IPS DF 4.7 (cell line): ENCODE measurements around the gene LANCL2.

Experiments used
- DNase-seq: peaks from one replicate; pipeline ENCODE4 v3.0.0-alpha.2; 2013; ENCODE audit warnings: low spot score; ENCODE audit errors: extremely low read depth

The LANCL2 gene

DNA sequence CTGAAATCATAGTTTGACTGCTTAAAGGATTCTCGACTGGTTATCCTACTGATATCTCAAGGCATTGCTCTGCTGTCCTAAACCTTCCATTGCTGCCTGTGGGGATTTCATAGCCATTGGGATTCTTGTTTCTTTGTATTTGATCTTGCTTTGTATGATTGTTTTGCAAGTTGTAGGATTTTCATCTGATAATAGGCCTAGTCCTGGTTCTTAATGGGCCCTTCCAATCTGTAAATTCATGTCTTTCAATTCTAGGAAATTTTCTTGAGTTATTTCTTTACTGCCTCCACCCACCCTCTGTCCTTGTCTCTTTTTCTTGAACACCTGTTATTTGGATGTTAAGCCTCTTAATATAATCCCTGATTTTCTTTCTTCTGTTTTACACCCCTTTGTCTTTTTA, 72.2 kb downstream of the LANCL2 start:
- no peak for DNase-seq

DNA sequence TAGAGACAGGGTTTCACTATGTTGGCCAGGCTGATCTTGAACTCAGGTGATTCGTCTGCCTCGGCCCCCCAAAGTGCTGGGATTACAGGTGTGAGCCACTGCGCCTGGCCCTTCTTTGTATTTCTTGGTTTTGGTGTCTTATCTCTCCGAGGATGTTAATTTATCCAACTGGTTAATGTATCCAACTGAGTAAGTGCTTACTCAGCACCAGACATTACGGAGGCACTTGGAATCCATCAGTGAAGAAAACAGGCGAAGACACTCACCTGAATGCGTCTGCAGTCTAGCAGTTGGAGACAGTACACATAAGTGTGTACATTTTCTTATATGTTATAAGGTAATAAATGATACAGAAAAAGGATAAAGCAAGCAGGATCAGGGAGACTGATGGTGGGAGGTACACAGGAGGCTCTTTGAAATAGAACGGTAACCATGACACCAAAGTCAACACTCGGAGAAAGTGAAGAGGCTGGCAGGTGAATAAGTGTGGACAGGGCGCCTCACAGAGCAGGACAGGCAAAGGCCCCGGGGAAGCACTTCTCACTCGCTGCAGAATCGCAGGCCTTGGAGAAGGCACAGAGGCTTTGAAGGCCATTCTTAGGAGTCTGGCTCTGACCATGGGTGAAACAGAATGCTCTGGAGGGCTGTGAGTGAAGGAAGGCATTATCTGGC, 73.1 kb downstream of the LANCL2 start:
- no peak for DNase-seq

DNA sequence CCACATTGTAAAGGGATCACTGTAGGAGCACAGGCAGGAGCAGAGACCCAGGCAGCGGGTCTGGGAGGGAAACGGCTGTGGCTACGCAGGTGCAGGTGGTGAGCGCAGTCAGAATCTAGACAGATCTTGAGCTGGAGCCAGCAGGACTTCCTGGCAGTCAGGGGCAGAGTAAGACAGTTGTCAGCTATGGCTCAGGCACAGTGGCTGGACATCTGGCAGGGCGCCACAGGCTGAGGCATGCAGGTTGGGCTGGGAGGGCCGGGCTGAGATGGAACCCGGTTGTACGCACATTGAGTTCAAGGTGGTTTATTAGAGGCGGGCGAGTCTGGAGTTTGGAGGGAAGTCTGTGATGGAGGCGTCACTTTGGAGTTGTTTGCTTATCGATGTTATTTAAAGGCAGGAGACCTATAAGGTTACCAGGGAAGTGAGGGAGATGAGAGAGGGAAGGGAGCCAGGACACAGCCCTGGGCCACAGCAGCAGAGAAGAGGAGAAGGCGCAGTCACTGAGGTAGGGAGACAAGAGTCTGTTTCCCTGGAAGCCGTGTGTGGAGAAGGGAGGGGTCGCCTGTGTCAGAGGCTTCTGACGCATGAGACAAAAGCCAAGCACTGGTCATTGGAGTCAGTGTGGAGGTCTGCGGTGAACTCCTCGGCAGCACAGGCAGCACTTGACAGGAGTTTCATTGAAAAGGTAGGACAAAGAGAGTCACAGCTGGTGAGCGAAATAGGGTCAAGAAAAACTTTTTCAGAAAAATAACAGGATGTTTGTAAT, 73.8 kb downstream of the LANCL2 start:
- no peak for DNase-seq

DNA sequence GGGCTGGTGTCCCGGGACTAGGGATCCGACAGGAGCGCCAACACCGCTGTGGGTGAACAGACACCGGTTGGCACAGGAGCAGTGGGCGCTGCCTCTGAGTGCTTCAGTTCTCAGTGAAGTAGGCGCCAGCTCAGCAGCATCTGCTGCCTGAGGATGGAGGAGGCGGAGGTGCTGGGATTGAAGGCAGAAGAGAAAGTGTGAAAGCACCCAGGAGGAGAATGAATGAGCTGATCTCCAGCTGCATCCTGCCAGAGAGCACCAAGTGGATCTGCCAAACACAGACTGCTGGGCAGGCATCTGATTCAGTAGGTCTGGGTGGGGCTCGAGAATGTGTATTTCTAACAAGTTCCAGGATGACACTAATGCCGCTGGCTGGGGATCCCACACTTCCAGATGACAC, 74.5 kb downstream of the LANCL2 start:
- DNase-seq = no peak

DNA sequence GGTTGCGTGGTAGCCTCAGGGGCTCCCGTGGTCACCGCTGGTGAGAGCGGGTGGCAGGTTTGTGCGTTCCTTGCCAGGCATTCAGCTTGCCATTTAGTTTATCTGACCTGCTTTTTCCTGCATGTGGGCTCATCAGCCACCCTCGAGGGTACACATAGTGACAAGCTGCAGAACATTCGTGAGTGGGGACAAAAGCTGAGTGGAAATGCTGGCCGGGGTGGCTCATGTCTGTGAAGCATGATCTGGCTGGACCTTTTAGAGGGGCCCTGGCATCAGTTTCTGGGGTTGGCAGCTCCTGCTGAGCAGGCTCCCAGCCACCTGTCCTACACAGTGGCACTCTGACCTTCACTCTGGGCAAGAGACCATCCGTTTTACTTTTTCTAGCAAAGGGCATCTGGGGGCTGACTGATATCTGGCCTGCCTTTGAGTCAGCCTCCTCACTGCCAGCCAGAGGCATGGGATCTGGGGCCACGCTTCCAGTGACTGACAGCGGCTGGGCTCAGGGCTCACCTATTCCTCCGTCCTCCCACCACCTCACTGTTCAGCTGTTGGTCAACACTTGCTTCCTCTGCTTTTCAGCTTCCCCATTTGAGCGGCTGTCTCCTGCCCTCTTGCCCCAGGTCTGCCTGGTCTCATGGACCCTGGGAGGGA, 75.0 kb downstream of the LANCL2 start:
- DNase-seq = no peak

DNA sequence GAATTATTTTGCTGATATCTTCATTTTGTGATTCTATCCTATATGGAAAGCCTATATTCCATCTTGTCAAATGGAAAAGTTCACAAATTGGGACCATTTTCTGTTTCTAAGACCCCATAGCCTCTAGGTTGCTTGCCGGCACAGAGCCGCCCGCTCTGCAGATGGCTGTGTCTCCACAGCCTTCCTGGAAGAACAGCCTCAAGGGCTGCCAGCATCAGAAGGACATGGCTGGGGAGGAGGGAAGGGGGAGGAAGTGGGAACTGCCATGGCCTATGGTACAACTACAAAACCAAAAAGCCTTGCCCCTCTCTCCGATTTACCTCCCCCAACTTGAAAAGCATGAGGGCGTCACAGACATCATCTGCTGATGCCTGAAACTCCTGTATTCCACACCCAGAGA, 75.9 kb downstream of the LANCL2 start:
- no peak for DNase-seq

DNA sequence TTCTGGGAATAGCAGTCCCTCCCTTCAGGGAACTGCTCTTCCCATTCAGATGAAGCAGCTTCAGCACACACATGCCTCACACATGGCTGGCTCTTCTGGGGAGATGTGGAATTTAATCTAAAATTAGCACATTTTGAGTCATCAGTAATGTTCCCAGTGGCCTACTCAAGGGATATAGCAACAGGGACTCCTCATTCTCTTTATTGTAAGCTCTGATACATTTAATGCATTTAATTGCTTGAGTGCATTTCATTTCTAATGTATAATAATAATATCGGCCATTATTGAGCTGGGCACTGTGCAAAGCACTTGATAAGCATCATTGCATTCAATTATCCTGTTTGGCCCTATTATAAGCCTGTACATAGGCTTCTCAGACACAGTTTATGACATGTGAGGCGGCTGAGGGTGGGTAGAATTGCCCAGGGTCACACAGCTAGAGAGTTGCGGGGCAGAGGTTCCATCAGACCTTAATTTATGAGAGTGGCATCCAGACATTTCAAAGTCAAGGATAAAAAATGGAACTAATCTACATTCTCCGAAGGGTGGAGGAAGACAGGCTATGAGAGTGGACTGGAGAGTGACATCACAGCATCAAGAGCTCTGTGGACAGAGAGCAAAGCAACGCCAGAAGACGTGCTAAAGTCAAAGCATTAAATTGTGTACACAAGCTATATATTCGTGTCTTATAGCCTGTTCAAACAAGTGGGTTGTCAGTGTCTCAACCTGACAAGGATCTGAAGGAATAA, 76.8 kb downstream of the LANCL2 start:
- no peak for DNase-seq

DNA sequence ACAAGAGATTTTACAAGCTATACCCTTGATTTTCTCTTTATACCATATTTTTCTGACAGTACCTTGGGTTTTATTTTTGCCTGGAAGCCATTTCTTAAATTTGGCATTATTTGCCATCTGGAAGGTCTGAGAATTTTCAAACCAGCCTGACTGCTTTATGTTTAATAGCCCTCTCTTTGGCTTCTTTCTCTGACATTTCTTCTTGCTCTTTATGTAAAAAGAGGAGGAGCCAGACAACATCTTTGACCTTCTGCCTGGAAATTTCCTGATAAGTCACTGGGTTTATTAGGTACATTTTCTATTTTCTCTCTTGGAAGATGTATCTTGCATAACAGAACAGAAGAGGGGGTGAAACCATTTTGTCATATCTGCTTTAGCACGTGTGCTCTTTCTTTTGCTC, 79.6 kb downstream of the LANCL2 start:
- no peak for DNase-seq

DNA sequence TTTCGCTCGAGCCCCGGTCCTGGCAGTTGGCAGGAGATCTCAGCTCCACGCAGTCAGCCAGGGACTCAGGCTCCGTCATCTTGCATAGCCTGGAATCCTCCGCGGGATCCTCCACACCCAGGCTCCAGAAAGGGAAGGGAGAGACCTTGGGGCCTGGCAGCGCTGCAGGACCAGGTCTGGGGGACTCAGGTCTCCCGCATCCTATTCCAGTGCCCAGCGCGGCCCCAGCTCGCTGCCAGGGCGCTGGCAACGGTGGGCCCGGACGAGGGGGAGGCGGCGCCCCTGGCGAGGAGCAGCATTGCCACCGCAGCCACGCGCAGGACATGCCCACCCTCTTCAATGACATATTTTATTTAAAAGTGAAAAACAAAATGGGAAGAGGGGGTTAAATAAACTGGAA, 83.4 kb downstream of the LANCL2 start:
- no peak for DNase-seq

DNA sequence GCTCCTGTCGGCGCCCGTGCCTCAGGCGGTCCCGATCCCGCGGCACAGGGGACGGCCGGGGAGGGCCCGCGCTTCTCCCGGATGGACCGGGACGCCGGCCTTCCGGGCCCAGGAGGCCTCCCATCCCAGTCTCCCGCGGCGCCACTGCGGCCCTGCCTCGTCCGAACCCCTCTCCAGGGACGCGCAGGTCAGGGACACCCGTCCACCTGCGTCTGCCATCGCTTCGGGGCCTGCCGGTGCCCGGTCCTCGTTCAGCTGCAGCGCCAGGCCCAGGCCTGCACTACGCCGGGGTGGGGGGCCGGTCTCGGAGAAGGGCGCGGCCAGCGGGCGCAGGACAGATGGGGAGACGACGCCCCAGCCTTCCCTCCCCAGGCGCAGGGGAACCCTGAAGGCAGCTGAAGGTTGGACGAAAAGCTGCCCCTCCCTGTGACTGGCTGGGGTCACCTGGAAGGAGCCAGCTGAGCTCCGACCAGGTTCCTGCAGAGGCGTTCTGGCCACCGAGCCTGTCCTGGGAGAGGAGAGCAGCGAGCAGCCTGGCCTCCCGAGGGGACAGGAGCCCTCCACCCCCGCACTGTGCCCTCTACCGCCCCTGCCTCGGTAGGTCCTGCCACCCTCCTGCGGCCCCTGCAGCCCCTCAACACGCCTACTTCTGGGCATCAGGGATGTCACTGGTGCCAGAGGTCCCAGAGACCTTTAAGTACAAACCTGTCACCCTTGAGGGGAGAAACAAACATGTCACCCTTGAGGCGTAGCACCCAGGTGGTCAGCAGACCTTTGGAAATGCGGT, 84.3 kb downstream of the LANCL2 start:
- no peak for DNase-seq

DNA sequence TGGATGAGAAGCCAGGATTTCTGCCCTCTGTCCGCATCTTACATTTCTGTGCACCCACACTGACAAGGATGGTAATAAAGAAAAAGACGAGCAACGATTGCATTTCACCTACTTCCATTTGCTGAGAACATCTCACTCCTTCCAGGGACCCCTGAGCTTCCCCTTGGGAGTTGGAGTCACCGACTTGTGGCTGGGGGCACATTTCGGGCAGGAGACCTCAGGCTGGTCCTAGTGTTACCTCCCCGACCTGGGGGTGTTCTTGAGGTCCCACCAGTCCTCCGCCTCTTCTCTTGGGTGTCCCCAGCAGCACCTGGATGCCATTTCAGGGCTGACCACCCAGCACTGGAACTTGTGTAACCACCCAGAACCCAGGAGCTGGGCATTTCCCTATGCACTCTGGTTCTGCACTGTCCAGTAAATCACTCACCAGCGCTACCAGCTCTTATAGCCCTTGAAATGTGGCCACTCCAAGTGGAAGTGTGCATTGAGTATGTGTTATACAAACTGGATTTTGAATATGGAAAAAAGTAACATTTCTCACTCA, 84.9 kb downstream of the LANCL2 start:
- DNase-seq = no peak

DNA sequence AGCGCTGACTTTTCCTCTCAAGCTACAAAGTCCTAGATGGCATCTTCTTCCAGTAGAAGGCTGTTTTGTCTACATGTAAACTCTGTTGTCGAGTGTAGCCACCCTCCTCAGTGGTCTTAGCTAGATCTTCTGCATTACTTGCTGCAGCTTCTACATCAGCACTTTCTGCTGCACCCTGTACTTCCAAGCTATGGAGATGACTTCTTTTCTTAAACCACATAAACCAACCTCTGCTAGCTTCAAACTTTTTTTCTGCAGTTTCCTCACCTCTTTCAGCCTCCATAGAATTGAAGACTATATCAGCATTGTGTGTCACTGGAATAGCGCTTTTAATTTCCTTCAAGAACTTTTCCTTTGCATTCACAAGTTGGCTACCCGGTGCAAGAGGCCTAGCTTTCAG, 87.8 kb downstream of the LANCL2 start:
- DNase-seq = no peak

DNA sequence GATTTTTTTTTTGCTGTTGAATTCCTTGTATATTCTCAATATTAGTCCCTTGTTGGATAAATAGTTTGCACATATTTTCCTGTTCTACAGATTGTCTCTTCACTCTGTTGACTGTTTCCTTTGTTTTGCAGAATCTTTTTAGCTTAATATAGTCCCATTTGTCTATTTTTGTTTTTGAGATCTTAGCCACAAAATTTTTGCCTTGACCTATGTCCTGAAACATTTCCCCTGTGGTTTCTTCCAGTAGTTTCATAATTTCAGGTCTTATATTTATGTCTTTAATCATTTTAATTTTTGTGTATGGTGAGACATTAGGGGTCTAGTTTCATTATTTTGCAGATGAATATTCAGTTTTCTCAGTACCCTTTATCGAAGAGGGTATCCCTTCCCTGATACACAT, 92.7 kb downstream of the LANCL2 start:
- DNase-seq = no peak

DNA sequence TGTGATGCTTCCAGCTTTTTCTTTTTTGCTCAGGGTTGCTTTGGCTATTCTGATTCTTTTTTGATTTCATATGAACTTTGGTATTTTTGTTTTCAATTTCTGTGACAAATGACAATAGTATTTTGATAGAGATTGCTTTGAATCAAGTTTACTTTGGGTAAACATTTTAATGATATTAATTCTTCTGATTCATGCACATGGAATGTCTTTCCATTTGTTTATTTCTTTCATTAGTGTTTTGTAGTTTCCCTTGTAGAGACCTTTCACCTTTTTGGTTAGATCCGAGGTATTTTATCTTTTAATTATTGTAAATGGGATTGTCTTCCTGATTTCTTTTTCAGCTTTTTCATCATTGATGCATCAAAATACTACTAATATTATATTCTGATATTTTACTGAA, 93.2 kb downstream of the LANCL2 start:
- no peak for DNase-seq

DNA sequence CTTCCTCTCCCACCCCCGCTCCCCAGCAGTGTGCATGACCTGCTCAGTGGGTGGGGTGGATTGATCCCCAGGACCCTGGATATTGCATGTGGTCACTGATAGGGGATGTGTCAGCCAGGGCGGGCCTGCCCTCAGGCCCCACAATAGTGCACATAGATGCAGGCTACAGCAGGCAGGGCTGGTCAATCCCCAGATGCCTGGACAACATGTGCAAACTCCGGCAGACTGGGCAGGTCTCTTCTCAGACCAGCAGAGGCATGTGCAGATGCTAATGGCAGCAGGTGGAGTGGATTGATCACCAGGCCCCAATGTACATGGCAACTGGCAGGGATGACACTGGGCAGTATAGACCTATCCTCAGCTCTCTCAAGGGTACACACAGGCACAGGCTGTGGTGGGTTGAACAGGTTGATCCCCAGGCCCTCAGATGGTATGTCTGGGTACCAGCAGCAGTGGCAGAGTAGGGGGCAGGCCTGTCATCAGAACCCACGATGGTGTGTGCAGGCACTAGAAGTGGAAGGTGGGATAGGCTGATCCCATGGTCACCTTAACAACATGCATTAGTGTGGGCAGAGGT, 98.6 kb downstream of the LANCL2 start:
- DNase-seq = no peak

DNA sequence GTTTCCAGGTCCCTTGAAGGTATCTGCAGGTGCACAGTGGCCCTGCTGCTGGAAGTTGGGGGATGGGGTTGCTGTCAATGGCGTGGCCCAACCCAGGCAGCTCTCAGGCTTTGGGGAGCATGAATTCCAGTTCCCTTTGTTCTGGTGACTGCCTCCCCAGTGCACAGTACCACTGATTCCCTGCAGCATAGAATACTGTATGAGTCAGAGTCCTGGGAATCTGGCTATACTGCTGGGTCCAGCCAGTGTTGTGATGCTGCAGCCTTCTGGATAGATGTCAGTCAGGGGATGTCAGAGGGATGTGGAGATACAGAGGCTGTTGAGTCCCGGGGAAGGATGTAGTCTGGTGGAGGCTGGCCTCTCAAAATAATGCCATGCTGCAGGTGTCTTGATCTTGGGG, 99.3 kb downstream of the LANCL2 start:
- DNase-seq = no peak

DNA sequence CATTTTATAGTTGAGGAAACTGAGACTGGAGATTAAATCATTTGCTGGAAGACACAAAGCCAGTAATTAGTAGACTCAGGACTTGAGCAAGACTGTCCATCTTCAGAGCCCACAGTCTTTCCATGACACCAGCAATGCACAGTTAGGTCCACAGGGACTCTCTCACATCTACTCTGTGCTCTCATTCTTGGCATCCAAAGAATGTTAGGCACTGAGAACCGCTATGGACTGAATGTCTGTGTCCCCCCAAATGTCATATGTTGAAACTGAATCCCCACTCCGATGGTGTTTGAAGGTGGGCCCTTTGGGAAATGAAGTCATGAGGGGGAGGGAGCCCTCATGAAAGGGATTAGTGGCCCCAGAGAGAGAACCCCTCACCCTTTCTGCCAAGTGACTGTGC, 100.6 kb downstream of the LANCL2 start:
- no peak for DNase-seq

DNA sequence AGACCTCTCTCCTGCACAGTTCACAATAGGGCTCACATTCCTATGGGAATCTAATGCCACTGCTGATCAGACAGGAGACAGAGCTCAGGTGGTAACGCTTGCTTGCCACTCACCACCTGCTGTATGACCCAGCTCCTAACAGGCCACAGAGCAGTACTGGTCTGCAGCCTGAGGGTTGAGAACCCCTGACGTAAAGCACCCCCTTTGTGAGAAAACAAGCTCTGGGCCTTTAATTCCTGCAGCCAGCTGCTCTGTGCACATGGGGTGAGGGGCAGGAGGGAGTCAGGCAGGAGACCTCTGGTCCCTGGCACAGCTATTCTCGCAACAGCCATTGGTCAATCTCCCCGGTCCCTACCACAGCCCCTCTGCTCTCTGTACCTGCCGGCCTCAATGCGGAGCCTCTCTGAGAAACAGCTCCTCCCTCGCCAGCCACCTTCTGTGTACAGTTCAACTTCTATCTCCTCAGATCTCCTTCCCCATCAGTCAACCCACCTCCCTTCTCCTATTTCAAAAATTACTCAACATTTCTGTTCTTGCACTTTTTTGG, 102.0 kb downstream of the LANCL2 start:
- DNase-seq = no peak

DNA sequence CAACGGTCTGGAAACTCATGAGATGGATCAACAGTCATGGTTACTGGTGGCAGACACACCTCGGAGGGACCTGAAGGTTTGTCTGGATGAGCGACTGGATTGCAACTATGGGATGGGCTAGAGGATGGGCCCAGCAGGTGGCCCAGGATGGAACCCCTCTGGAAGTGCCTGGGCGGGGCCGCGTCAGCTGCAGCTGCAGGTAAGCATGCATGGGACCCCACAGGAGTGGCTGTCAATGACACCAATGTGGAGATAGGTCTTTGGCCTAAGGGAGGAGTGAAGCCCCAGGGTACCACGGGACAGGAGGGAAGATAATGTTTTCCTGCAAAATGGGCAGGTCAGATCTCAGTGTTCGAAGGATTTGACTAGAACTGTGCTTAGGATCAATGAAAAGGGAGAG, 103.4 kb downstream of the LANCL2 start:
- no peak for DNase-seq

DNA sequence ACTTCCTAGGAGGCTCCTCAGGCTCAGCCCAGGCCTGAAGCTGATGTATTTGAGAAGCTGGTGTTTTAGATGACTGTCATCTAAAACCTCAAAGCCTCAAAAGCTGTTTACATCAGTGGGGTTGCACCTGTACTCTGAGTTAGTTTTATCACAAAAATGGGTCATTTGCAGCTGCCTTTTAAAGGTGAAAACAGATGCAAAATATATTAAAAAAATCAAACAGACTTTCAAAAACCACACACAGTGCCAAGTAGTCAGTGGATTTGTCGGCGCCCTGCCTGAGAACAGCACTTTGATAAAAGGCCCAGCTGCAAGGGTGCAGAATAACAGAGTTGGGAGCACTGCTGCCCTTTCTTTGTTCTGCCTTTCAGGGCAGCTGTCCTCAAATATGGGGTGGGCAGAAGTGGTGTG, 104.1 kb downstream of the LANCL2 start:
- DNase-seq = no peak
